HG03469 (cell line): ENCODE data around the gene ARG1.
"Not testable (repeated sequence)": the region's sequence is repeated elsewhere in the genome, so short reads cannot be mapped to it uniquely, and the experiment has no call there.

ENCODE experiments used
- ATAC-seq: cut with Tn5 transposase; IDR thresholded peaks from one replicate; pipeline ENCODE4 v1.9.1; 2021; ENCODE audit warnings: mild to moderate bottlenecking, moderate library complexity, moderate number of reproducible peaks; ENCODE audit not compliant: unreplicated experiment

ARG1 gene

DNA sequence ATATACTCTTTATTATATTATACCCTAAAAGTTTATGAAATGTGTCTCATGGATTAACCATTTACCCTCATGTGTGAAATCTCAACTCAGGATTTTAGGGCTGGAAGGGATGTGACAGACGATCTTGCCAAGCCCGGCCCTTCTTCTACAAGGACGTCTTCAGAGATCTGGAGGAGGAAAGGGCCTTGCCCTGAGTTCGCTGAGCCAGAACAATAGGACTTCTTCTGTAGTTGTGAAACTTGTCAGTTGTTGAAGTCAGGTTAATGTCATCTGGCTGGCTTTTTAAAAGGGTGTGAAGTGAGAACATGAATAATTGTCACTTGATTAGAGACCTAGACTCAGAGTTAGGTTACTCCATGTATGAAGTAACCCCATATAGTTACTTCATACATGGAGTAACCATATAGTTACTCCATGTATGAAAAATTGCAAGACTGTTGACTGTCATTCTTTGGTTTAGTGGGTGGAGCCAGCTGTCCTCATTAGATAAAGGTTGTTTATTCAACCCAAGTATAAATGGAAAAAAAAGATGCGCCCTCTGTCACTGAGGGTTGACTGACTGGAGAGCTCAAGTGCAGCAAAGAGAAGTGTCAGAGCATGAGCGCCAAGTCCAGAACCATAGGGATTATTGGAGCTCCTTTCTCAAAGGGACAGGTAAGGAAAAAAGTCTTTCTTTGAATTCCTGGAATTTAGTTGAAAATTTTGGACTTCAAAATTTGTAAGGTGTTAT is at the start of gene ARG1:
ARG1 (plus strand) TSS at position 541 of the 730 bp plus-strand sequence; CDS start at position 598, 57 bp downstream.
- no peak for ATAC-seq

DNA sequence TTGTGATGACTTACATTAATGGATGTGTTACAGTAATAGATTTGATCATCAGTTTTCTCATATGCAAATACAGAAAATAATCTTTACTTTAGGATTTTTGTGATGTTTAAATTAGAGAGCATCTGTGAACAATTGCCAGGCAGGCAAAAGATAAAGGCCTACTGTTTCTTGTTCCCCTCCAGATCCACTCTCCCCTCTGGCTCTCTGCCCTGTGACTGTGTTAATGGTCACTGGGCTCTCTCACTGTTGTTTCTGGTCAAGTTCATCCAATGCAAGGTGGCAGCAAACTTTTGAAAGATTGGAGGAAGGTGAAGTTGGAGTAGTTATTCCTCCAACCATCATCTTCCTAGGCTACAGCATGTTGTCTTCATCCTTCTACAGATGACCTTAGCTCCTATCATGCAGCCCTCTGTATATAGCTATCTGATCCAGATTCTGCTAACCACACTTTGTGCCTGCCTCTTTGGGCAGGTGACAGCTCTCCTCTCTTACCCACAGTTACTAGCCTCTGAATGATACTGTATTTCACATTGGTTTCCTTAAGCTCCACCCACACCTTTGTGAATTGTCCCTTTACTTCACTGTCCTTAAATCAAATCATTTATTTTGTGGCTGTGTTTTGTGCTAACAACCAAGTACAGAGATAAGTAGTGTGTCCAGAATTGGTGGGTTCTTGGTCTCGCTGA is 48.9 kb upstream of the ARG1 start:
- ATAC-seq: no peak

DNA sequence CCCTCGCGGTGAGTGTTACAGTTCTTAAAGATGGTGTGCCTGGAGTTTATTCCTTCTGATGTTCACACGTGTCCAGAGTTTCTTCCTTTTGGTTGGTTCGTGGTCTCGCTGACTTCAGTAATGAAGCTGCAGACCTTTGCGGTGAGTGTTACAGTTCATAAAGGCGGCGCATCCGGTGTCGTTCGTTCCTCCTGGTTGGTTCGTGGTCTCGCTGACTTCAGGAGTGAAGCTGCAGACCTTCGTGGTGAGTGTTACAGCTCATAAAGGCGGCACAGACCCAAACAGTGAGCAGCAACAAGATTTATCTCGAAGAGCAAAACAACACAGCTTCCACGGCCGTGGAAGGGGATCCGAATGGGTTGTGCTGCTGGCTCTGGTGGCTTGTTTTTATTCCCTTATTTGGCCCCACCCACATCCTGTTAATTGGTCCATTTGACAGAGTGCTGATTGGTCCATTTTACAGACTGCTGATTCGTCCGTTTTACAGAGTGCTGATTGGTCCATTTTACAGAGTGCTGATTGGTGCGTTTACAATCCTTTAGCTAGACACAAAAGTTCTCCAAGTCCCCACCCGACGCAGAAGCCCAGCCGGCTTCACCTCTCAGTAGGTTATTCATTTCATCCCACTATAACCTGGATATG is 48.2 kb upstream of the ARG1 start:
- no peak for ATAC-seq

DNA sequence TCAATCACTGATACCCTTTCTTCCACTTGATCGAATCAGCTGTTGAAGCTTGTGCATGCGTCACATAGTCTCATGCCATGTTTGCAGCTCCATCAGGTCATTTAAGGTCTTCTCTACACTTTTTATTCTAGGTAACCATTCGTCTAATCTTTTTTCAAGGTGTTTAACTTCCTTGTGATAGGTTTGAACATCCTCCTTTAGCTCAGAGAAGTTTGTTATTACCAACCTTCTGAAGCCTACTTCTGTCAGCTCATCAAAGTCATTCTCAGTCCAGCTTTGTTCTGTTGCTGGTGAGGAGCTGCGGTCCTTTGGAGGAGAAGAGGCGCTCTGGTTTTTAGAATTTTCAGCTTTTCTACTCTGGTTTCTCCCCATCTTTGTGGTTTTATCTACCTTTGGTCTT is 42.1 kb upstream of the ARG1 start:
- ATAC-seq: not testable (repeated sequence)

DNA sequence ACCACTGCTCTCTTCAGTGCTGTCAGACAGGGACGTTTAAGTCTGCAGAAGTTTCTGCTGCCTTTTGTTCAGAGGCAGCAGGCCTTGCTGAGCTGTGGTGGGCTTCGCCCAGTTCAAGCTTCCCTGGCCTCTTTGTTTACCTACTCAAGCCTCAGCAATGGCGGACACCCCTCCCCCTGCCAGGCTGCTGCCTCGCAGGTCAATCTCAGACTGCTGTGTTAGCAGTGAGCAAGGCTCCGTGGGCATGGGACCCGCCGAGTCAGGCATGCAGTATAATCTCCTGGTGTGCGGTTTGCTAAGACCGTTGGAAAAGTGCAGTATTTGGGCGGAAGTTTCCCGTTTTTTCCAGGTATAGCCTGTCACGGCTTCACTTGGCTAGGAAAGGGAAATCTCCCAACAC is 41.3 kb upstream of the ARG1 start:
- ATAC-seq: not testable (repeated sequence)

DNA sequence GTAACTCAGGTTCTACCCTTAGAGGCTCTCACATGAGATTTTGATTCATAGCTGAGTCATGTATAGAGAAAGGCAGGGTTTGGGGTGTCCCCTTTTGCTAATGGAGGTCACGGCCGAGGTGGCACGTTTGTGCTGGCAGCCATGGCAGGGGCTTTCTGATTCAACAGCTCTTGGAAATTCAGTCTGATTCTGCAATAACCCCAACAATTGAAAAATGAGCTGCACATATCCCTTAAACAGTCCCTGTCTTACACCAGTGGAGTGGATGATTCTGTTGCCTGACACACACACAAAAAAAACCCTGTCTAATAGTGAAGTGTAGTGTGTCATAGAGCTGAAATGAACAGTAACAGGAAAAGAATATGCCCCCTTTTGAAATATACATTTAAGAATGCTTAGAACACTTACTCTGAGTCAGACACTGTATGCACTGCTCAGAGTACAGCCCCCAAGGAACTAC is 40.4 kb upstream of the ARG1 start:
- peak; percentile 87 for ATAC-seq

DNA sequence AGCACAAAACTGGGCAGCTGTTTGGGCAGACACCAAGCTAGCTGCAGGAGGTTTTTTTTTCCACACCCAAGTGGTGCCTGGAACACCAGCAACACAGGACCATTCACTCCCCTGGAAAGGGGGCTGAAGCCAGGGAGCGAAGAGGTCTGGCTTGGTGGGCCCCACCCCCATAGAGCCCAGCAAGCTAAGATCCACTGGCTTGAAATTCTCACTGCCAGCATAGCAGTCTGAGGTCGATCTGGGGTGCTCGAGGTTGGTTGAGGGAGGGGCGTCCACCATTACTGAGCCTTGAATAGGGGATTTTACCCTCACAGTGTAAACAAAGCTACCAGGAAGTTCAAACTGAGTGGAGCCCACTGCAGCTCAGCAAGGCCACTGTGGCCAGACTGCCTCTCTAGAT is 34.4 kb upstream of the ARG1 start:
- ATAC-seq: not testable (repeated sequence)

DNA sequence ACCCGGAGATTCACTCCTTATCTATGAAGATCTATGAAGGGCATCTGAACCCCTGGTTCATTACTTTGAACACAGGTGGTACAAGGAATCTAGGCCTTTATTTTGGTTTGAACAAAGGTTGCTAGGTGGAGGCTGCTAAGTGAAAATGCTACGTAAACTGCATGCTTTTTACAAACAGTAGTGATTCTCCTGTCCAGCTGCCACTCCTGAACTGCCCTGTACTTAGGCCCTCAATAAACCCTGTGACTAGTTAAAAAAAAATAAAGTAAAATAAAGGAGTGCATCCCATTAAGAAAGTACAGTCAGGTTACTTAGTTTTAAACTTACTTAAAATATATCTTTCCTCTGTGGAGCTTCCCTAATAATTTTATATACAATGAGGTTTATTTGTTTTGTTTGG is 27.7 kb upstream of the ARG1 start:
- no peak for ATAC-seq

DNA sequence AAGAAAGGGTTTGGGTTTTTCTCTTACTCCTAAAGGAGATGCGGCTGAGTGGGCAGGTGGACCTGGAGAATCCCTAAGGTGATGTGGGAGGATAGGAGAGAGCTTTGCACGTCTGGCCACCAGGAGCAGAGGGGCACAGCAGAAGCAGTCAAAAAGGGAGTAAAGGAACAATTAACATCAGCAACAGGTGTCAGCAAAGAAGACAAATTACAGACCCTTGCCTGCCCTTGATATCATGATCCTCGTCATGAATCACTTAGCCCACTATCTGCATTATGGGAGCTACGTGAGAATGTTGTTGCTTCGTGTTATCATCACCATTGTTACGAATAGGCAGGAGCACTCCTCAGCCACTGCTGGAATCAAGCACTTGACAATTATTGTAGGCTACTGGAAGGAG is 25.5 kb upstream of the ARG1 start:
- ATAC-seq: no peak

DNA sequence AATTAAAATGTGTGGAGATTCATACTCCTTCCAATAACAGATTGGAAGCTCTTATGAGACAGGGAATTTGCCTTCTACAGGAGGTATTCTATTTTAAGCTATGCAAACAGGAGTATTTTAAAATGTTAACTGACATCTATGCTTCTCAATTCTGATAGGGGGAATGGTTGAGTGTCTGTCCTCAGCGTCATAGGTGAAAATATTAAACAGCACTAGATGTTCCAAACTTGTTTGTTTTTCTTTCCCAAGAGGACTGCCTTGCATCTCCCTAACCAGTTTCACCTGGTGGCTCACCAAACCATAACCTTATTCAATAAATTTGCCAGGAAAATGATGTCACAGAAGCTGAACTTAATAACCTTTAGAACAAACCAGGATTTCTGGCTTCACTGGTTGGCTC is 24.6 kb upstream of the ARG1 start:
- ATAC-seq: no peak

DNA sequence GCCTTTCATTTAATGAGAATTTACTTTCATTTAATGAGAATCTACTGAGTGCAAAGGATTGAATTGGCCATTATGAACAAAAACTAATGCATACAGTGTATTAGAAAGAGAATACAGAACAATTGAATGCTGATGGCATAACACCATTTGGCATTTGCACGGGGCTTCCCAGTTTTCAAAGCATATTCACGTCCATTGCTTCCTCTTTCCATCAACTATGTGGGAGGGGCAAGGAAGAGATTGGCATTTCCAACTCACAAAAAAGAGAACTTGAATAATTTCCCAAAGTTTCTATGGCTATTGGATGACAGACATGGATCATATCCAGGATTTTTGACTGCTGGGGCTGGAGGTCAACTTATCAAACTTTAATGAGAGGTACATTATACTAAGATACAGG is 23.2 kb upstream of the ARG1 start:
- ATAC-seq: no peak

DNA sequence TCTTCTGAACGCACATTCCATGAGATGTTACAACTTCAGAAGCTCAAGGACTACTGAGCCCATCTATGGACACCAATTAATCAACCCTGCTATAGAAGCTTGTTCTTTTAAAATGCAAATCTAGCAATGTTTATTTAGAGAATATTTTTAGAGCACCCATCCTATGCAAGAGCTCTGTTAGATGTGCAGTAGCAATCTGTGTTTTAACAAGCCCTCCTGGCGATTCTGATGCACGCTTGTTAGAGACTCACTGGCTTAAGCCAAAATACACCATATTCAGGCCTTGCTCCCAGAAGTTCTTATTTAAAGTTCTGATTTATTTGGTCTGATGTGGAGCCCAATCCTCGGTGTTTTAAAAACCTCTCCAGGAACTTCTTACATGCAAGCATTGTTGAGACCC is 21.1 kb upstream of the ARG1 start:
- ATAC-seq: no peak

DNA sequence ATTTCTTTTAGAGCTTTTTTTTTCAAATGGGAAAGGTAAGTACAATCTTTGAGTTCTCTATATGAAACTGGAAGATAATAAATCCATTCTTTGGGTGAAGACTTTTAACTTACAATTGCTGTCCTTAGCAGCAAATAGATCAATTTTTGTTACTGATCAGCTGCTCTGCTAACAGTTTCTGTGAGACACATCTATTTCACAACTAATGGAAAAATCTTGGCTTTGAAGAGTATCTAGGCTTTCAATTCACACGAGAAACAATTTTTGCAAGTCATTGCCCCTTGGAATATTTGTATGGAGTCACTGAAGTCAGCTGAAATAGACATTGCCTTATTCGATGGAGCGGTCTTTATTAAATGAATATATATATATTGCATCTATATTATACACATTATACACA is 20.5 kb upstream of the ARG1 start:
- ATAC-seq: no peak

DNA sequence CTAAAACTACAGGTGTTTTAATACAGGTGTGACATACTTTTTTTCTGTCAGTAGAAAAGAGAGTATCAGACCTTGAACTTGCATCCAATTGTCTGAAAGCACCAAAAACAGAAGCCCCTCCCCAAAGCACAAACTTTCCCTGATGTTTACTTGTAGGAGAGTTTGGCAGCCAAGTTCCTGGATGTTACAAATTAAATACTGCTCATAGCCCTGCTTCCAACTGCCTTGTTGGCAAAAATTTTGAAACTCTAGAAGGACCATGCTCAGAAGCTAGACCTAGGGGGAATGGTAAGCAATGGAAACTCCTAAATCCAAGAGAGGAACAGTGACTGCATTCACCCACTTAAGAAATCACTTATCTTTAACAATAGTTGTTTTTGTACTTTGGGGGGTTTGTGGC is 17.0 kb upstream of the ARG1 start:
- no peak for ATAC-seq

DNA sequence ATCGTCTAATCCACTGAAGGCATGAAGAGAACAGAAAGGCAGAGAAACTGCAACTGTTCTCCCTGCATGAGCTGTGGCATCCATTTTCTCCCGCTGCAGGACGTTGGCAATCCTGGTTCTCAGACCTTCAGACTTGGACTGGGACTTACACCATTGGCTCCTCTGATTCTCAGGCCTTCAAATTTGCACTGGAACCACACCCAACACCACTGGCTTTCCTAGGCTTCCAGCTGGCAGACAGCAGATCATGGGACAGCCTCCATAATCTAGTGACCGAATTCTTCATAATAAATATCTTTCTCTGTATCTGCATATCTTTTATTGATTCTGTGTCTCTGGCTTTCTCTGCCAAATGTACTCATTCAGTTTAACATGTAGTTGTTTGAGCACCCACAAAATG is 14.1 kb upstream of the ARG1 start:
- no peak for ATAC-seq

DNA sequence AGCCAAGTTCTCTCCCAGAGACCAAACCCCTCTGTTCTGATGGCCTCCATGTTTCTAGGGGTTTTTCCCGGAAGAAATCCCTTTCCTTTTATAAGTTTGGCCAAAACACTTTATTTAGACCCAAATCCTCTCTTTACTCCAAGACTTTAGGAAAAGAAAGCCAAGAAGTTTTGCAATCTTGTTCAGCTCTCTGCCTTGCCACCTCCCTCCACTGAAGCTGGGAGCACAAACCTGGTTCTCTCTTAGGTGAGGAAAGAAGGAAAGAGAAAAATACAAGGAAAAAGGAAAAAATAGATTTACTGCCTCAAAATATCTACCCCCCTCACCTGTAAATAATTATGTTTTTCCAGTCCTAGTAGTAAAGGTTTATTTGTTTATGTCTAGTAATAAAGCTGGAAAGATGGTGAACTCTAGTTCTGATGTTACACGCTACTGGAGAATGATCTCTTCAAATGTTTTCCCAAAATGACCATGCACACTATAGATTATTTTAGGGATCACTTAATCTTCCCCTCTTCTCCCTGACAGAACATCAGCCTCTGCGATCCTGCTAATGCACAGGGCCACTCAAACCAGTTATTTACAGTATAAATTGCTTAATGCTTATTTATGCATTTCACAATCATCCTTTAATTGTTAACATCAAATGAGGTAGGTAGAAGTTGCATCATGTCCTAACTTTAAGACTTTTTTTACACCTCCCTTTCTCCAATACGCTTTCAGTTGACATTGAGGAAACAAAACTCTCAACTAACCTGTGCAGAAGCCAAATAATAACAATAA is 10.9 kb upstream of the ARG1 start:
- no peak for ATAC-seq

DNA sequence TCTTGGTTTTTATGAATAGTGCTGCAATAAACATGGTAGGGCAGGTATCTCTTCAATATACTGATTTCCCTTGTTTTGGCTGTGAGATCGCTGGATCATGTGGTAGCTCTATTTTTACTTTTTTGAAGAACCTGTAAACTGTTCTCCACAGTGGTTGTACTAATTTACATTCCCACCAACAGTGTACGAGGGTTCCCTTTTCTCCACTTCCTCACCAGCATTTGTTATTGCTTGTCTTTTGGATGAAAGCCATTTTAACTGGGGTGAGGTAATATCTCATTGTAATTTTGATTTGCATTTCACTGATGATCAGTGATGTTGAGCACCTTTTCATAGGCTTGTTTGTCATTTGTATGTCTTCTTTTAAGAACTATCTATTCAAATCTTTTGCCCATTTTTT is 8.0 kb upstream of the ARG1 start:
- ATAC-seq: no peak

DNA sequence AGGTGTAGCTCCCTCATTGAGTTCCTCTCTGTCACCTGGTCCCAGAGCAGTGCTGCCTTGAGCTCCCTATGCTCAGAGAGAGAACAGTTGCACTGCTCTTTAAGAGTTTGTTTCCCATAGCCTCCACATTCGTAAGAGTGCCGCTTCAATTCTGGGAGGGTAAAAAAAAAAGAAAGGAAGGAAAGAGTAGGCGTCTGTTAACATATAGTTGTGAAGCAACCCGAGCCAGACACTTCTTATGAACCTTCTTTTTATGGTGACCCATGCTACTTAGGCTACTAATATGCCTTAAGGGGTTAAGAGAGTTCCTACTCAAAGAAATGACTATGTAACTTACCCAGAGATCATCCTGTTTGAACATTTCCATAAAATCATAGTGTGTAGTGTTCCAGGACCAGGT is 4.3 kb upstream of the ARG1 start:
- no peak for ATAC-seq

DNA sequence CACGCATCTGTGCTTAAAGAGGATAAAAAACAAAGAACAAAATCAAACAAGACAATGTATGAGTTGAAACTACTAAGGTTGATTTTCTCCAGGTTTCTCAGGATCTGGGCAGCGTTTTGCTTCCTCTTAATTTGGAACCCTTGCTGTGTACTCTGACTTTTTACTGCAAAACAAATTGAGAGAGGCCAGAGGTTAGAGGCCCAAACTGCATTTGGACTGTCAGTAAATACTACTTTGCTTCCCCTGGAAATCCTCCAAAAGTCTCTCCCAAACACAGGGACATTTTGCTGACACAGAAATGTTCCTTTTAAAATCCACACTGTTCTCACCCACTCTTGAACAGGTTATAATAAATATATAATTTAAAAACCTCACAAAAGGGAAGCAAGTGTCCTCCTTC is 1.1 kb downstream of the ARG1 start:
- ATAC-seq: no peak

DNA sequence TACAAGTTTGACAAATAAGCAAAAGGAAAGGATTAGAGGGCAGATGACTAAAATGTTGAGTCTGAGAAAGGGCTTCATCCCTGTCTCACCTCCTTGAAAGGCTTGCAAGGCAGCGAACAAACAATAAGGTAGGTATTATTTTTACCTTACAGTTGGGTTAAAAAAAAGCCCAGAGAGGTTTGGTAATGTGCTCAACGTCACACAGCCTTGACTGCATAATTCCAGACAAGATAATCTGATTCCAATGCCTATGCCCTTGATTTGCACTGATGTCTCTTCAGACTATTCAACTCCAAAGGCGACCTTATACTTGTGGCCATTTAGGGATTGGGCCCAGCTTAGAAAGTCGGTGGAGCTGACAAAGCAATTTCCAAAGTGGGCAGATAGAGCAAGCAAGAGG is 1.7 kb downstream of the ARG1 start:
- no peak for ATAC-seq

DNA sequence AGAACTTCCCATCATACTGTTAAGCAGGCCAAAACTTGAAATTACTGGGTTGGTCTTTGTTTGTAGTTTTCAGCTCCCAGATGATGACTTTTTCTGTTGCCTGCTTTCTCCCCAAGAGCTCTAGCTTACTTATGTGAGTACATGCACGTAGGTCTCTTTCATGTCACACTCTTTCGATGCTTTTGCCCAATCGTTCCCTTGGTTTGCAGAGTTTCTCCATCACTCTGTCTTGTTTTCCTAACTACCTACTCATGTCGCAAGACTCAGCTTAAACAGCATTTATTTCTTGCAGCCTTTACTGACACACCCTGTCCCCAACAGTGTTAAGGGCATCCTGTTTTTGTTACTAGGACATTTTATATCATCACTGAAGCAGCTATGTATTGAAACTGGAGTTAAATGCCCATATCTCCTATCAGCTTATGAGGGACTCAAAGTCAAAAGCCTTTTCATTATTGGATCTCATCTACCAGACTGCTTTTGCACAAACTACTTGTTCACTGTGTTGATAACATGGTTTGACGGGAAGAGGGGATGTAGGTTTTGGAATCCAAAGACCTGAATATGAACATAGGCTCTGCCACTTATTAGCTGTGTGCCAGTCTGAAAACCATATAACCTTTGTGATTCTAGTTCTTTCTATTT is 2.9 kb downstream of the ARG1 start:
- ATAC-seq: no peak
